GM12873 (cell line): Measurements from ENCODE around the gene GUCY1A2.

Experiments used
- CTCF ChIP-seq: IDR thresholded peaks from 2 replicates; pipeline ENCODE4 v1.5.1; 2012; ENCODE audit warnings: low read depth, mild to moderate bottlenecking, moderate library complexity, low read length, control low read depth; ENCODE audit not compliant: insufficient read depth; ENCODE audit errors: missing control alignments

The GUCY1A2 gene

DNA sequence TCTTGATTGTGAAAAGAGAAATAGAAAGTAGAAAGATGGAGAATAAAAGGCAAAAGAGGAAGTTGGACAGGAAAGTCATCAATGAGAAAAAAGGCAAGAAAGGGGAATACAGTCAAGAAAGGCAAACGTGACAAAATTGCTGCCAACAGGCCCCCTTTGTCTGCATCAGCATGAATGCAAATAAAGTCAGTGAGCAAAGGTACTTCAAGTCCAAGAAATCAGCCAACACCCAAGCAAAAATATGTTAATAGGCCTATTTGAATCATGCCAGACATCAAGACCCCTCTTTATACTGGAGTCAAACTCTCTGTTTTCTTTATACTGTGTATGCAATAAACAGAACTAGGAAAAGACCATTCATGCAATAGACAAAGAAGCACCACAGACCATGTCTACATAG lies 34.3 kb downstream of the GUCY1A2 start:
- no peak for TF ChIP-seq CTCF

DNA sequence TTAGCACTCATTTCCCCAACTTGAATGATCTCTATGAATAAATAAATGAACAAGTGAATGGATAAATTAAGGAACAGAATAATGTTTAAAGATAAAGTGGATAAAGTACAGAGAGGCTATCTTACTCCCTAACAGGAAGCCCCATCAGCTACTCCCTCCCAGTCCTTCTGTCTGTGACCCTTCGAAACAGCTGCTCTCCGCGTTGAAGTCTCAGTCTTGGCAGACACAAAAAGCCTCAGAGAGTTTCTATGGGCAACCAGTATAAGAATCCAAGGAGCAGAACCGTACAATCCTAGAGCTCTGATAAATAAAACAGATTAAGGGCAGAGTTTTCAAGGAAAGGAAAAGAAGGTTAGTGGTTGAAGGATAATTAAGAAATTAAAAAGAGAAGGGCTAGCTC lies 35.0 kb downstream of the GUCY1A2 start:
- TF ChIP-seq CTCF = no peak

DNA sequence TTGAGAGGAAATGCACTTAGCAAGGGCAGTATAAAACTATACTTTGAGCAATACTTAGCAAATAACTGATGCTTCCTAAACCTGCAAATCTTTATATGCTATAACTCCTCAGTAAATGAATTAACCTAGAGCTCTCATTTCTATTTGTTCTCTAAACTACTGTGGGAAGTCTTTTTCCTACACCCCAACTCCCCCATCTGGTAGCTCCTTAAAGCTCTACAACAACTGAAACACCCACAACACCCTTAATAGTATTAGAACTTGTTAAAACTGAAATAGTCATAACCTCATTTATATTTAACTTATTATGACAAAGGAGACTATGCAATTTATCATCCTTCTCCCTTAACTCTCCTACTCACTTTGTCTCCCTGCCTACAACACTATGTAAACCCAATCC lies 43.4 kb downstream of the GUCY1A2 start:
- no peak for TF ChIP-seq CTCF

GRCh38 chr11:106971864-106972263 lies 46.4 kb downstream of the GUCY1A2 start:
- TF ChIP-seq CTCF = no peak

DNA sequence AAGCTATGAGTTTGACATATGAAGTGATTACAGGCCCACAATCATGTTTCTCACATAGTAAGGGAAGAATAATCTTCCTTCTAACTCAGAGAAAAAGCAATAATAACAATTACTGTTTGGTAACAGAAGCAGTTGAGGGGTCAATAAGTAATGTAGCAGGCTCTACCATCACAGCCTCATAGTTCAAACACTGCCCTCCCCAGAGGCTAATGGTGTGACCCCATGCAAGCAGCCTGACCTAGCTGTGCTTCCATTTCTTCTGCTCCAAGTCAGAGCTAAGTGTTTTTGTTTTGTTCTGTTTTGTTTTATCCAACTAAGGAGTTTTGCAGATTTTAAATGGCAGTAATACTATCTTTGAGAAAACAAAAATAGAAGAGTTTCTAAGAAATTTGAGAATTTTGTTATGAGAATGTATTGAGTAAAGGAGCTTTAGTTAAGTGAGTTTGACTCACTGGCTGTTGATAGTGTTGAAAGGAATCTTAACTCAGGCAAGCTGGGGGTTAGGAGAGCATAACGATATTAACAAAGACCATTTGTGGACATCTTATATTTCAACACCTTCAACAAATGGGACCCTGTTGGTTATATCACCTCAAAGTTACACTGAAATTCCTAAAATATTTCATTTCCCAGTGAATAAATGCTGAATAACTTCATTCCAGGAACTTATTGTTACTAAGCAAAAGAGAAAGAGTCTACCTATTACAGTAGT lies 48.5 kb downstream of the GUCY1A2 start:
- TF ChIP-seq CTCF = no peak

DNA sequence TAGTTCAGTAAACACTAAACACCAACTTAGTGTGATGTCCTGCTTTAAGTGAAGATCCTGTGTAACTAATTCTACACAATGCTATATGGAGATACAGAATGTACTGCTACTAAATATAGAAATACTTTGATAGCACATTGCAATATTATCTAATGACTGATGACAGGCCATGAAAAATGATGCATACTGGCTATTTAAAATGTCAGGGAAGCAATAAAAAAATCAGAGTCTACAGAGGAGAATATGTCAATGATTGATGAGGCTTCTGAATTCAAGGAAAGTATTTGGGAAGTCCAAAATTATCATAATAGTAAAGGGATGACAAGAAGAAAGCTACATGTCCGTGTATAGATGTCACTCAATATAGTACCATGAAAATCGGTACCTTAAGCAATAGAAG lies 55.3 kb downstream of the GUCY1A2 start:
- TF ChIP-seq CTCF = no peak

DNA sequence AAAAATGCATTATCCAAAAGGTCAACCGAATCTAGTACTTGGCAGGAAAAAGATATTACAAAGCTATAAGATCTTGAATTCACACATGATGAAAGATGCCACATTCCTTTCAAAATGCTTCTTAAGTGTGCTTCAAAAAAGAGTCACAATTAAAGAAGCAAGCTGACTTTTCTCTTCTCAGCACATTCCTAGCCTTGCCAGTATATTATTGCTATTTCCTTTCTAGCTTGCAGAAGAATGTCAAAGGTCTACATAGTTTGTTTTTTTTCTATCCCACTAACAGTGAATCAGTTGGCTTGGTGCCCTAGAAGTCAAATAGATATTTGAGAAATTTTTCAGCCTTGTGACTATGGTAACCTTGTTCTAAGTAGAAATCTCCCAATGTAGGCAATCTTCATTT lies 56.8 kb downstream of the GUCY1A2 start:
- TF ChIP-seq CTCF = no peak
